GM12801 (cell line): ENCODE data around the gene EHBP1L1.

Source experiments
- TF ChIP-seq, protein P1 (sequence below): IDR thresholded peaks from one replicate; pipeline ENCODE4 v1.5.1; 2011; ENCODE audit warnings: control low read depth; ENCODE audit not compliant: insufficient read length; ENCODE audit errors: extremely low read depth

The EHBP1L1 gene

DNA sequence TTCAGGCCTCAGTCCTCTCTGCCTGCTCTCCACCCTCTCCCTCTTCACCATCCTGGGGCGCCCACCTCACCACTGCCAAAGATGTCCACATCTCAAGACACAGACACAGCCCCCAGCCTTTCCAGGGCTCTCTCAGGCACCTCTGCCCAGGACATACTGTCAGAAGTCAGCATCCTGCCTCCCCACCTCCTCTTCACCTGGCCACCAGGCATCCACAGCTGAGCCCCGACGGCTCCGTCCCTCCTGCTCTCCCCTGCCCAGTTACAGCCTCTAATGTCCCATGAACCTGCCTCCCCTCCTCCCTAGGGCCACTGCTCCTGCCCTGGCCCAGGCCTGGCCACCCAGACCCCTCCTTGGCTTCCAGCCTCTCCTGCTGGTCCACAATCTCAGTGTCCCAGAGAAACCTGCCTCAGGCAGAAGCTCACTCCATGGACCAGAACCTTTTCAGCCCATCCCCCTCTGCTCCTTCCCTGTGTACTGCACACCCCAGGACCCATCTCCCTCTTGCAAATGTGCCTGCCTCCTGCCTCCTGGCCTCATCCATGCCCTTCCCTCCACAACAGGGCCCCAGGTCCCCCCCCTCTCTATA is 20.9 kb upstream of the EHBP1L1 start:
- TF ChIP-seq, protein P1, sequence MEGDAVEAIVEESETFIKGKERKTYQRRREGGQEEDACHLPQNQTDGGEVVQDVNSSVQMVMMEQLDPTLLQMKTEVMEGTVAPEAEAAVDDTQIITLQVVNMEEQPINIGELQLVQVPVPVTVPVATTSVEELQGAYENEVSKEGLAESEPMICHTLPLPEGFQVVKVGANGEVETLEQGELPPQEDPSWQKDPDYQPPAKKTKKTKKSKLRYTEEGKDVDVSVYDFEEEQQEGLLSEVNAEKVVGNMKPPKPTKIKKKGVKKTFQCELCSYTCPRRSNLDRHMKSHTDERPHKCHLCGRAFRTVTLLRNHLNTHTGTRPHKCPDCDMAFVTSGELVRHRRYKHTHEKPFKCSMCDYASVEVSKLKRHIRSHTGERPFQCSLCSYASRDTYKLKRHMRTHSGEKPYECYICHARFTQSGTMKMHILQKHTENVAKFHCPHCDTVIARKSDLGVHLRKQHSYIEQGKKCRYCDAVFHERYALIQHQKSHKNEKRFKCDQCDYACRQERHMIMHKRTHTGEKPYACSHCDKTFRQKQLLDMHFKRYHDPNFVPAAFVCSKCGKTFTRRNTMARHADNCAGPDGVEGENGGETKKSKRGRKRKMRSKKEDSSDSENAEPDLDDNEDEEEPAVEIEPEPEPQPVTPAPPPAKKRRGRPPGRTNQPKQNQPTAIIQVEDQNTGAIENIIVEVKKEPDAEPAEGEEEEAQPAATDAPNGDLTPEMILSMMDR, result no peak

DNA sequence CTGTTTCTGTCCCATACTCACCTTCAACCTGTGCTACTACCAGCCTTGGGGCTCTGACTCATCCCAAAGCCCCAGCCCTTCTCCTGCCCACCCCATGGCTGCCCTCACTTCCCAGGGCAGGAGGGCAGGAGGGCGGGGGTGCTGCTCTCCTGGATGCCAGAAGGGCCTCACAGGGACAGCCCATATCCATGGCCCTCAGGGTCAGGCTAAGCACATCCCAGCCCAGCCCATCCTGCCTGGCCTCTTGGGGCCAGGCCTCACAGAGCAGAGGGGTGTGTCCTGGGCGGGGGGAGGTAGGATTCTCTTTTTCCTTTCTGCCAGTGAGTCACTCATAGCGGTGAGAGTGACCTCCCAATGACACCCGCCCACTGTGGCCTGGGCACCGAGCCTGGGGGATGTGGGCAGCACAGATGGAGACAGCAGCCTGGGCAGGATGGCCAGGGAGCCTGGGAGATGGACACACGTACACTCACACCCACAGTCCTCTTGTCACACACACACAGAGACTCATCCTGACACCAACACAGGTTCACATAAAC is 20.1 kb upstream of the EHBP1L1 start:
- TF ChIP-seq, protein P1, result no peak

DNA sequence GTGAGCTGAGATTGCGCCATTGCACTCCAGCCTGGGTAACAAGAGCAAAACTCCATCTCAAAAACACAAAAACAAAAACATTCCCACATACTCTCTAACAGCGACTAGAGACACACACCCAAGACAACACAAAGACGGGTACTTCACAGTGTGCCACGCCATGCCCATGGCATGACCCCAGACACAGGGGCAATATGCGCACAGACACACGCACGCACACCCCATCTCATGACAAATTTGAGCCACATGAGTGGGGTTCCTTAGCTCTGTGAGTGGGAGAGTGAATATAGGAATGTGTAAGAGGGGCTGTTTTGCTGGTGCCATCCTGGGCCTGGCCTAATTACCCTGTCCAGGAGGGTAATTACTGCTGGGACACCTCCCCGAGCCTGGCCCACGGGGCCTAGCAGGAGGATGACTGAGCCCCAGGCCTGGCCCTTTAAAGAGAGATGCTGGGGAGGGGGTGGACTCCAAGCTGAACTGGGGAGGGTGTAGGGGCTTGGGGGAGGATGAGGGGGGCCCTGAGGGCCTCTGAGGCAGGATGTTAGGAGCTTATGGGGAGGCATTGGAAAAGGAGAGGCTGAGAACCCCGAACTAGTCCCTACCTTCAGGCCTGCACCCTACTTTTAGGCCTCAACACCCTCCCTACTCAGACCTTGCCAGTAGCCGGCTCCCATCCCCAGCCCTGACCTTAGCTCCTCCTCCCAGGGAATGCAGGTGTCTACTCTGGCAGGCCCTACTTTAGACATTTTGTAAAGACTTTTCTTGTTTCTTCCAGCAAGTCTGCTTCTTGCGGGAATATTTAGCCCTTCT is 19.2 kb upstream of the EHBP1L1 start:
- TF ChIP-seq, protein P1, result no peak

DNA sequence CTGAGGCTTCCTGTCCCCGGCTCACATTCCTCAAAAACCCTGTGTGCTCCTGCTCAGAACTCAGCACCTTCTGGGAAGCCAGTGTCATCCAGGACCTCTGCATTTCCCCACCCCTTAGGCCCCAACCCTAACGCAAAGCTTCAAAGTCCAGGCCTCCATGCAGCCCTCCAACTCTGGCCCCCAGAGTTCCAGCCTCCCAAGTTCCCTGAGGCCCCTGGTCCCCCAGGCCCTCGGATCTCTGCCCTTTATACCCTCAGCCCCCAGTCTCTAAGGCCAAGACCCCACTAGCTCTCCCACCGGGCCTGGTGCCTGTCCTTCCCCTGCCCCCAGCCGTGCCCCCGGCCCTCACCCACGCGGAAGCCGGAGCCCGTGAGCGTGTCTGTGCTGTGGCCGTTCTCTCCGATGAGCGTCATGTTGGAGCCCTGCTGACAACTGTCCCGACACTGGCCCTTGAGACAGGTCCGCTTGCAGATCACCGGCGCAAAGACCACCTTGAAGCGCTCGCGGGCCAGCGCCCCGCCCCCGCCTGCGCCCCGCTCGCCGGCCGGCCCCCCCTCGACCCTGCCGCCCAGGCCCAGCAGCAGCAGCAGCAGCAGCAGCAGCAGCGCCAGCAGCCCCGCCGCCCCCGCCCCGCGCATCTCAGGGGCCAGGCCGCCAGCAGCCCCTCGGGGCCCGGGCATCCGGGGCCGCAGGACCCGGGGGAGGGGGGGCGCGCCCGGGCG is 18.4 kb upstream of the EHBP1L1 start:
- TF ChIP-seq, protein P1, result no peak

DNA sequence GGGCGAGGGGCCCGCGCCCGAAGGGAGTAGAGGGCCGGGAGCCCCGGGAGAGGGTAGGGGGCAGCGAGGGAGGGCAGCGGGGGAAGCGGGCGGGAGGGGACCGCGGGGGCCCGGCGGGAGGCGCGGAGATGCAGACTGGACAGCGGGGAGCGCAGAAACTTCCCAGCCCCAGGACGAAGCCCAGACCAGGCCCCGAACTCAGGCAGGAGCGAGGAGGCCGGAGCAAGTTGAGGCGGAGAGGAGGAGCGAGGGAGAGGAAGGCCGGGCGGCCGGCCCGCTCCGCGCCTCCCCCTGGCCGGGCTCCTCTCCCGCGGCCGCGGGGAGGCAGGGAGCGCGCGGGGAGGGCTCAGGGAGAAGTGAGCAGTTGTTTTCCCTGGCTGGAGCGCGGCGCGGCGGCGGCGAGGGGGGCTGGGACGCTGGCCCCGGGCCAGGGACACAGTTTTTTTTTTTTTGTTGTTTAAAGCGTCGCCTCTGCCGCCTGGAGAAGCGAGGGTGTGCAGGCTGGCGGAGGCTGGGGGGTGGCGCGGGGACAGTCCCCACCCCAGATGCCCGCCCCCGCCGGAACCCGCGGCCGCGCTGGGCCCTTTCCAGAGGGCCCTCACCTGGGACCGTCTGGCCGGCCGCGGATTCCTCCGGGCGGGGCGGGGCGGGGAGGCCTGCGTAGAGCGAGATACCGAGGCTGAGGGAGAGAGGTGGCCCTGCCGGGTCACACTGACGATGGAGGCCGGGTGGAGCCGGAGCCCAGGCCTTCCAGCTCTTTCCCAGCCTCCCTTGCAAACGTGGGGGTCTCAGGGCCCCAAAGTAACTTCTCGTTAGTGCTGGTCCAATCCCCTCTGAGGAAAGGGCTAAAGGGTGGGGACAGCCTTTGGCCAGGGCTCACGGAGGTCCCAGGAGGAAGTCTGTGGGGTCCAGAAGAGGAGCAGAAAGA is 17.6 kb upstream of the EHBP1L1 start, which contains the start of gene LTBP3:
Gene LTBP3, minus strand, starts transcription at position 358 of the 928 bp plus-strand sequence. CDS start 400 bp downstream, outside the sequence.
- TF ChIP-seq, protein P1, result no peak

DNA sequence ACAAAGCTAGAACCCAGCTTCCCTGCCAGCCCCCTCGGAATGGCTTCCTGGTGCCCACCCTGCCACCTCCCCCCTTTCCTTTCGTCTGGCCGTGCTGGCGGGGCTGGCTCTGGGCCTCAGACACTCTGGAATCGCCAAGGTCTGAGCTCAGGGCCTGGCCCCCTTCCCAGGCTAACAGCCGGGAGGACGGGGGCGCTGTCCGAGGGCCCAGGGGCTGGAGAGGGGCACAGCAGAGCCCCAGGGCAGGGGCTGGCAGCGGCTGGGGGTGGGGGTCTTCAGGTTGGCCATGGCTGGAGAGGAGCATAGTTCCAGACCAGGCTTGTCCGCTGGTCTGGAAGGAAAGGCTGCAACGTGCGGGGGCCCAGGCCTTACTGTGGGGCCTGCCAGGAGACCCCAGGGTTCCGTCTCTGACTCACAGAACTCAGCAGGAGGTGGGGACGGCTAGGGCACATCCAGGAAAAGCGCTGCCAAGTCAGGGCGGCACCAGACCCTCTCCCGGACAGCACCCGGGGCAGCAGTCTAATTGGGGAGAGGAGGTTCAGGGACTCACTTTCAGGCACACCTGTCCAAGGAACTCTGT is 16.8 kb upstream of the EHBP1L1 start:
- TF ChIP-seq, protein P1, result no peak
